NOMO-1 treated with DMSO at 0.1 percent for 48 hours (cell line): ENCODE results near the gene GTSE1.

Source experiments
- DNase-seq: peaks from one replicate; lab custom pipeline; 2025; ENCODE audit not compliant: unreplicated experiment; lab: John Stamatoyannopoulos, UW

GTSE1 gene

DNA sequence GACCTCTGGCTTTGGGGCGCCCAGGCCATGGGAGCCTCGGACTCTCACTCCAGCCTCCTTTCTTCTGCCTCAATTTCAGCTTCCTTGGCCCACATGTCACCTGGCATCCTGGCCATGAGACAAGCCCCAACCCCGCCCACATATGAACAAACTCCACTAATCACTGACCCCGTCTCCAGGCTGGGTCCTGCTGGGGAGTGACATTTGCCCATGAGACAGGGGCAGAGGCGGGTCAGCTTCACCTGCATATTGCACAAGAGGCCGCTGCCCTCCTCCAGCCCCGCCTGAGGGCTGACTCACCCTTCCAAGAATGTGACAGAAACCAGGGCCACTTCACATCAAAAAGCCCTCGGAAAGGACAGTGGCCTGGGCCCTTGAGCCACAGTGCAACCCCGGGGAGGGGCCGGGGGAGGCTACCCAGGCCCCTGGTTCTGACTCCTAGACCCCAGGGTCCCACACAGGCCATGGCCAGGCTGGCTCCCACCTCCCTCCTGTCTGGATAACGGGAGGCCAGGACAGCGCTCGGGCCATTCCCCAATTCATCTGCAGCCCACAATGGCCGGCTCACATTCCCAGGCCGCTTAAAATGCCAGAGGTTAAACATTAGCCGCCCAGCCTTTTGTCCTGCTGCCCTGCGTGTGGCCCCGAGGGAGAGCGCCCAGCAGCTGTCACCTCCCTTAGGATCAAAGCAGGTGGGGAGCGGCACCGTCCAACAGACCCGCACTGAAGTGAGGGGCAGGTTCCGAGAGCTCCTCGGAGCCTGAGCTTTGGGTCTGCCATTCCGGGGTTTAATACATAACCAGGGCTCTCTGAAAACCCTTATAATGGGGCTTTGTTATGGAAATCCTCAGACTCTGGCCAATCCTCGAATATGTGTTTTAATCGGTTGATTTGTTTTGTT is 81.1 kb downstream of the GTSE1 start:
- DNase-seq, result no peak

DNA sequence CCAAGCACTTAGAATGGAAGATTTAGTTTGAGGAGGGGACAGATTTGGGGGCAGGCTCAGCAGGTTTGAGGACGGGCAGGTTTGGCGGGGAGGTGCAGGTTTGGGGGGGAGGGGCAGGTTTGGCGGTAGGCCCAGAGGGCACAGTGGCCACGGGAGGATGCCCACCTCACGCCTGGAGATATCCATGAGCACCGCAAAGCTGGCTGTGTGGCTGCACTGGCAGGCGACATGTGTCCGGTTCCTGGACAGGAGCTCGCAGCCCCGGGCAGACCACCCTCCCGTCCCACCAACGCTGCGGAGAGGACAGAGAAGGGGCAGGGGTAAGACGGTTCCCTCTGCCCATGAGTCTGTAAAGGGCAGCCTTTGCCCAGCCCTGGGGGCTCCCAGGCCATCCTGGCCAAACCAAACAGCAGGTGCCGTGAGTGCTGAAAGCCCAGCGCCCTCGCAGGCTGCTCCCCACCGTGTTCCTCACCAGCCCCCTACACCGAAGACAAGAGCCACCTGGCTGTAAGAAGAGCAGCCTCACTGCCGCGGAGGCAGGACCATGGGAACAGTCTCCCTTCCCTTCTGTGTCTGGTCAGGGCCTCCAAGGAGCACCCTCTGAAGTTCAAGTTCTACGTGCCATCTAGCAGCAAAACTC is 81.9 kb downstream of the GTSE1 start:
- no peak for DNase-seq

DNA sequence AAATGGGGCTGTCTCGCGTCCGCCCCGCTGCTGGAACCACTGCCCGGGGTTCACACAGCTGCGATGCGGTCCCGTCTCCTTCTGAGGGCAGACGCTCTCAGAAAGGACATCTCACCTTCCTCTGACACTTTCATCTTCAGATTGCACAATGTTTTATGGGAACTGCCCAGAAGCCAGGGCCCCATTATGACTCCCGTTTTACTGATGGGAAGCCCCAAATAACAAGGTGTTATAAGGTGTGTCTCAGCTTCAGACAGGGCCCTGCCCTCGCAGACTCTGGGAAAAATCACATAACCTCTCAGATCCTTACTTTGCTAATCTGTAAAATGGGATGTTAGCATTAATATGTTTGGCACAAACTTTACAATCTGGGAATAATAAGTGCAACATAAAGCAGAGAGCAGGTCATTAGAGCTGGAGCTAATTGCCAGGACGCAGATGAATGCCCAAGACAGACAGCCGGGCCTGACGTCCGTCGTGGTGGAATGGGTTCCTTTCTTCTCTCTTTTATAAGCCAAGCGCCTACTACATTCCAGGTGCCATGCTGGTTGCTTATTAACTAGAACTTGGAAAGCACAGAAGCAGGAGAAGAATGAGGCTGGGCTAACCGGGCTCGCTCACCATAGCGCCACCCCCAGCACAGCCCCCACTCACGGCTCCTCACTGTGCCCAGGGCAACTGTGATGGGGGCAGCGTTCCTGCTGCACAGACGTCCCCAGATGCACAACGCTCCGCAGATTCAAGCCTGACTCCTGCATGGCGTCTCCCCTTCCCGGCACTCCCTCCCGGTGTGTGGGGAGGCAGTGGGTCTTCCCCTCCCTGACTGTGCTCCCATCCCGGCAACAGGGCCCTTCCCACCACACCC is 82.6 kb downstream of the GTSE1 start:
- no peak for DNase-seq

- no peak for DNase-seq
Measured at GRCh38 chr22:46380069-46380468, 83.4 kb downstream of the GTSE1 start.
